ENCODE data around the gene ODAD3.
"Not testable (repeated sequence)": the region's sequence is repeated elsewhere in the genome, so short reads cannot be mapped to it uniquely, and the experiment has no call there.

The ODAD3 gene

DNA sequence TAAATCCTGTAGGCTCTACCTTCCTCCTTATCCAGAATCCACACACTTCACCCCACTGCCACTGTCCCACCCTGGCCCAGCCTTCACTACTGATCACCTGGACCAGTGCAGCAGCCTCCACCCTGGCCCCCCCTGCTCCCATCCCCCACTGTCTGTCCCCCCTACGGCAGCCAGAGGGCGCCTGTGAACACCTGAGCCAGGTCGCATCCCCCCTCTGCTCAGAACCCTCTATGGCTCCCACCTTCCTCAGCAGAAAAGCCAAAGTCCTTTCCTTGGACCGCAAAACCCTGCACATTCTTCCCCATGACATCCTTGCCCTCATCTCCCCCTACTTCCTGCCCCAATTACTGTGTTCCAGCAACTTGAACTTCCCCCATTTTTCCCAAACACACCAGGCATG is 25.3 kb upstream of the ODAD3 start:
- no peak for DNase-seq (ENCODE audit: low read depth)

DNA sequence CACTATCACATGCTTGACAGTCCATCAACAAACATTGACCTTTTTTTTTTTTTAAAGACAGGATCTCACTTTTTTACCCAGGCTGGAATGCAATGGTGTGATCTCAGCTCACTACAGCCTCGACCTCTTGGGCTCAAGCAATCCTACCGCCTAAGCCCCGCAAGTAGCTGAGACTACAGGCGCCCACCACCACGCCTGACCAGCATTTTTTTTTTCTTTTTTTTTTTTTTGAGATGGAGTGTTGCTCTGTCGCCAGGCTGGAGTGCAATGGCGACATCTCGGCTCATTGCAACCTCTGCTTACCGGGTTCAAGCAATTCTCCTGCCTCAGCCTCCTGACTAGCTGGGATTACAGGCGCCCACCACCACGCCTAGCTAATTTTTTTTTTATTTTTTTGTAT is 24.0 kb upstream of the ODAD3 start:
- not testable (repeated sequence) for DNase-seq (ENCODE audit: low read depth)

DNA sequence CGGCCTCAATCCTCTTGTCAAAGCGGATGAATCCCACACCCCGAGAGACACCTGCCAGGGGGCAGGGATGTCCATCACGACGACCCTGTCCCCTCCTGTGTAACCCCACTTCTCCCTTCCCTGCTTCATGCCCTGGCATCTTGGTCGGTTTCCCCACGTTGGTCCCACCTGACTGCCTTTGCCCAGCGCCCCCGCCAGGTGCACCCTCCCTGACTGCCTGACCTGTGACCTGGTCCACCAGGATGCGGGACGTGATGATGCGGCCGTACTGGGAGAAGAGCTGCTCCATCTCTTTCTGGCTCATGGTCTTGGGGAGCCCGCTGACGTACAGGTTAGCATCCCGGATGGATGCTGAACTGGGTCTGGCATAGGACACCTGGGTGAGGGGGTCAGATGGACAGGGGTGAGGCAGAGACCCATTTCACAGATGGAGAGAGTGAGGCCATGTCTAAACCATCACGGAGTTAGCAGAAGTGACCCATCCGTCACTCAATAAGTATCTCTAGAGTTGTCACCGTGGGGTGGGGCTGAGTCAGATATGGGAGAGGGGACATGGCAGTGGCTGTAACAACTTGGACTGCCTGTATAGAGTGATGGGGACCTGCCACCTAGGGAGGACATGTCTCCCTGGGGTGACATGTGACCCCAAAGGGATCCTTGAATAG is 23.4 kb upstream of the ODAD3 start:
- no peak for DNase-seq (ENCODE audit: low read depth)

DNA sequence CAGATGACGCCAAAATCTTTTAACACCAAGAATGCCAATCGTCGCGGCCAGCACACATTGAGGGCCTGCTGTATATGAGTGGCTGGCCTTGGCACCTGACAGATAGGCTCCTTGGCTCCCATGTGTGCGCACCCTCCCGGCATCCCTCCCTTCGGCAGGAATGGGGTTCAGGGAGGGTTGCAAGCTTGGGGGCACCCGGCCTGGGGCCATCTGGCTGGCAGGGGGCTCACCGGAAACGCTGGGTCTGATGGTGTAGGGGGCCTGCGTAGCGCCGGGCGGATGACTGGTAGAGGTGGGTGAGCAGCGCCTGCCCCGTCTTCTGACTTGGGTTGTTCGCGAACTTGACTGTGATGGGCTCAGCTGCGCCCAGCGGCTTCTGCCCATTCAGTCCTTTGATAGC is 22.9 kb upstream of the ODAD3 start:
- no peak for DNase-seq (ENCODE audit: low read depth)

DNA sequence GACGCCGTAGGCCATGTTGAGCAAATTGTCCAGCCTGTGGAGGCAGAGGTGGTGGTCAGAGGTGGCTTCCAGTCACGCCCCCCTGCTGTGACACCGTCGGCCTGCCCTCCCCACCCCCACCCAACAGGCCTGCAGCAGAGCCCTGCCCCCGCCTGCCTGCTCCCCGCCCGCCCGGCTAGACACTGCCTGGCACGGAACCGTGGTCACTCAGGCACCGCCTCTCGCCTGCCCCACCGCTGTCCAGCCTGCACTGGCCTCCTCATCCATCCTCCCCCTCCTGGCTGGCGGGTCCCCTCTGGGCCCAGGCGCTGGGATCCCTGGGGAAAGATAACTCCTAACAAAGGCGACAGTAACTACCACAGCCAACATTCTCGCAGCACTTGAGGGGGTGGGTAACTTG is 22.2 kb upstream of the ODAD3 start:
- no peak for DNase-seq (ENCODE audit: low read depth)

DNA sequence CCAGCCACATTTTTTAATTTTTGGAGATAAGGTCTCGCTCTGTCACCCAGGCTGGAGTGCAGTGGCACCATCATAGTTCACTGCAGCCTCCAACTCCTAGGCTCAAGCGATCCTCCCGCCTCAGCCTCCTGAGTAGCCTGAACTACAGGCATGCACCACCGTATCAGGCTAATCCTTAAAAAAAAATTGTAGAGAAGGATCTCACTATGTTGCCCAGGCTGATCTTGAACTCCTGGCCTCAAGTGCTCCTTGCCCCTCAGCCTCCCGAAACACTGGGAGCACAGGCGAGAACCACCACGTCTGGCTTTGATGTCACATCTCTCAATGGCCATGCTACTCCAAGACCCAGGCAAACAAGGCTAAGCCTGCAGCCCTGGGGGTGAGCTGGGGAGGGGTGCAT is 21.7 kb upstream of the ODAD3 start:
- DNase-seq (ENCODE audit: low read depth), result no peak

DNA sequence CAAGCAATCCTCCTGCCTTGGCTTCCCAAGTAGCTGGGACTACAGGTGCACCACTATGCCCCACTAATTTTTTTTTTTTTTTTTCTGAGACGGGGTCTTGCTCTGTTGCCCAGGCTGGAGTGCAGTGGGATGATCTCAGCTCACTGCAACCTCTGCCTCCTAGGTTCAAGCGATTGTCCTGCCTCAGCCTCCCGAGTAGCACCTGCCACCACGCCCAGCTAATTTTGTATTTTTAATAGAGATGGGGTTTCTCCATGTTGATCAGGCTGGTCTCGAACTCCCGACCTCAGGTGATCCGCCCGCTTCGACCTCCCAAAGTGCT is 20.3 kb upstream of the ODAD3 start:
- DNase-seq (ENCODE audit: low read depth), result not testable (repeated sequence)

DNA sequence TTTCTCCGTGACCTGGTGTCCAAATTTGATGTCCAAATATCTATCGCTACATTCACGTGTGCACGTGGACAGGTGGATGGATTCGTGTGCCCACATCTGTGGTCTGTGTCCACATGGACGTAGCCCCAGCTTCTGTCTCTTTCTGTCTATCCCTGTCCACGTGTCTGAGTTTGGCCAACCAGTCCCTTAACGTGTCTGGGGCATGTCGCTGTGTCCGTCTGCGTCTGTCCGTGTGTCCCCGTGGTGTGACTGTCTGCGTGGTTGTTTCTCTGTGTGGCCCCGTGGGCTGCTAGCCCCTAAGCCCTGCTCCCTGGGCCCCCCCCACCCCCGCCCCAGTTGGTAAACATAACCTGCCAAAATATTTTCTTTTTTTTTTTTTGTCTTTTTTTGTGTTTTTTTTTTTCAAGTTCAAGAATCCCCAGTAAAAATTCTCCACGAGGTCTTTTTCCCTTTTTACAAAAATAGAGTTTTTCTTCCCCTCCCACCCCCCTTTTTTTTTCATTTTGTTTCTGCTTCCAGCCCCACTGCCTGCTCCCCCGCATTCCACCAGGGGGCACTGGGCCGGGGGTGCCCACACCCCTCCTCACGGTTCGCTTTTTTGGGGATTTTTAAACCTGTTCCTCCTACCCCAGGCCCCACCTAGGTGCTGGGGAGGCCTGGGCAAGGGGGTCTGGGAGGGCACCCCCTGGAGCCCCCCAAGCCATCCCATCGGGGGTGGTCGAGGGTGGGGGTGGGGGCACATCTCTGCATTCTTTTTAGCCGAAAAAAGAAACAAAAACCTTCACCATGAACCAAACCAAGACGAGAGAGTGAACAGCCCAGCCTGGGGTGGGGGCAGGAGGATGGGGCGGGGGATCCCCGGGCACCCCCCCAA is 18.8 kb upstream of the ODAD3 start:
- DNase-seq (ENCODE audit: low read depth), result no peak

DNA sequence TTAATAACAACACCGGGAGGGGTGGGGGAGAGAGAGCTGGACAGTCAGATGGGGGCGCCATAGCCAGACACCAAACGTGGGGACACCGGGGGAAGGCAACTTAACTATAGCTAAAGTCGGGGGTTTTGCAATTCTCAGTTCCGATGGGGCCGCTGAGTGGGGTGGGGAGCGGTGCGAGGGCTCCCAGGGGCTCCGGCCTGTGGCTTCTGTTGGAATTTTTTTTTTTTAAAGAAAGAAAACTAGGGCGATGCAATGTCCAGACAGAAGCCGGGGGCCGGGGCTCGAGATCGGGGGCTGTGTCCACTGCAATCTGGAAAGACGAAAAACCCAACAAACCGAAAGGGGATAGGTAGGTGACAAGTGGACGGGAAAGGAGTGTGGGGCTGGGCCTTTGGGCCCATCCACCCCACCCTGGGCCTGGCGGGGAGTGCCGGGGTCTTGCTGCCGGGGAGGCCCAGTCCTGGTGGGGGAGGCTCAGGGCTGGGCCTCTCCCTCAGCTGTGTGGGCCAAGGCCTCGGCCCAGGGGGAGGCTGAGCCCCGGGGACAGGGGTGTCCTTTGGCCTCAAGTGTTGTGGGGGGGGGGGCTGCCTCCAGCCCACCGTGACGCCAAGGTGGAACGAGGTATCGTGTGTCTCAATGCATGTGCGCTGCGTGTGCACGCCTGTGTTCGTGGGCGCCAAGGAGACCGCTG is 17.8 kb upstream of the ODAD3 start:
- no peak for DNase-seq (ENCODE audit: low read depth)

DNA sequence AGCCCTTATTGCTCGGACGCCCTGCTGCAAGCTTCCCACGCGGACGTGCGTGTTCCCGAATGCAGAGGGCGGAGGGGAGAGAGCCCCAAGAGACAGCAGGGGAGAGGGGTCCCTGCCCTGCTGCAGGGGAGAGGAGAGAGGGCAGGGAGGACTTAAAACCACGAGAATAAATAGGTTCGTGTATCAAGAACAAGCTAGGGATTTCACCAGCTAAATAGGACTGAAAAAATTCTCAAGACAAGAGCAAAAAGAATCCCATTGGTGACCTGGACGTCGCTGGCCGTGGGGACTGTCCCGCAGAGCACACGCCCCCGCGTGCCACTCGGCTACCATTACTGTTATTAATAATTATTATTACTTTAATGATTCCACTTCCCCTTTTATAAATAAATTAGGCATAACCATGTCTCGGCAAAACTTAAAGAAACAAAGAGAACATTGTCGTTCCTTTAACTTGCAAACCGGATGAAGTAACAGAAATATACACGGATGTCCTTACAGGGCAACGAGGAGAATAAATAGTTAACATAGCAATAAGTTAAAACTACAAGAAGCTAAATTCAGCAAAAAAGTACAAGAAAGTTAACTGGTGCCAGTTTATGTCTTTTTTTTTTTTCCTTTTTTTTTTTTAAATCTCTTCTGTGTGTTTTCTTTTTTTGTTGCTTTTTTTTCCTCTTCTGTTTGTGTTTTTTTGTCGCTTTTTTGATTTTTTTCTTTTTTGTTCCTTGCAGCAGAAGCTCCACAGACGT is 17.1 kb upstream of the ODAD3 start:
- no peak for DNase-seq (ENCODE audit: low read depth)

DNA sequence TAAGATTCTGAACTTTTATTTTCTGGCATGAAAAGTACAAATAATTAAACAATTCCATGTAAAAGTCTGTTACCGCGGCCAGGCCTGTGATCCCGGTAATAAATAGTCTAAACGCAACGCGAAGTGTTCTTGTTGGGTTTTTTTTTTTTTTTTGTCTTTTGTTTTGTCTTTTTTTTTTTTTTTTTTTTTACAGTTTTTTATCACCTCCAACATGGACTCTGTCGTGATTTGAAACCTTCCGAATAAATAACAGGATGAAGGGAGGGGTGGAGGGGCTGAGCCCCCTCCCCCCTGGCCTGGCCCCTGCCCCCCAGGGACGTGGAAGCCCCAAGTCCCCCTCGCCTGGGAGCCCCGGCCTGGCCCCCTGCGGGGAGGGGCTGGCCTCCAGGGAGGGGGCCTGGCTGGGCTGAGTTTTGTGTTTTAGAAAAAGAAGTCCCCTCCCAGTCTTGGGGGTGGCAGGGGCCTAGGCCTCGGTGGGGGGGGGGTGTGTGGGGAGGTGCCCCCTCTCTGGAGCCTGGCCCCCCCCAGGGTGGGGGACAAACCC is 16.5 kb upstream of the ODAD3 start:
- DNase-seq (ENCODE audit: low read depth), result no peak

DNA sequence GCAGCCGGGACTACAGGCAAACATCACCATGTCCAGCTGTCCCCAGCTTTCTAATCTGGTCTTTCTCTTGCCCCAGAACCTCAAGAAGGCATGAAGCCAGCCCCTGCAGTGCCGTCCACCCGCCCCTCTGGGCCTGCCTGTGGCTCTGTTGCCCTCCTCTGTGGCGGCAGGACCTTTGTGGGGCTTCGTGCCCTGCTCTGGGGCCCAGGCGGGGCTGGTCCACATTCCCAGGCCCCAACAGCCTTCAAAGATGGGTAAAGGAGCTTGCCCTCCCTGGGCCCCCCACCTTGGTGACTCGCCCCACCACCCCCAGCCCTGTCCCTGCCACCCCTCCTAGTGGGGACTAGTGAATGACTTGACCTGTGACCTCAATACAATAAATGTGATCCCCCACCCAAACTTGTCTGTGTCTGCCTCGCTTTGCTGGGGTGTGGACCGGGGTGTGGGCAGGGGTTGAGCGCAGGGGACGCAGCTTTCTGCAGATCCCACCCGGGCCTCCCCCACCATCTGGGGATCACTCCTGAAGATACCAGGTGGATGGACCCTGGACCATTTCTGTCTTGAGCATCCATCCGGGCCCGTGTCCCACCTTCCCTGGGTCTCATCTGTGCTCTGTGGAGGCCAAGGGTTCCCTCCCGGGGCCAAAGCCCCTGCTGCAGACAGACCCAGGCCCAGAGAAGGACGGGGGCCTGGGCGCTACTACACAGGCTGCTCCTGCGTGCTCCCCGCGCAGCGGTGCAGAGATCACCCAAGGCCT is 15.8 kb upstream of the ODAD3 start:
- no peak for DNase-seq (ENCODE audit: low read depth)

DNA sequence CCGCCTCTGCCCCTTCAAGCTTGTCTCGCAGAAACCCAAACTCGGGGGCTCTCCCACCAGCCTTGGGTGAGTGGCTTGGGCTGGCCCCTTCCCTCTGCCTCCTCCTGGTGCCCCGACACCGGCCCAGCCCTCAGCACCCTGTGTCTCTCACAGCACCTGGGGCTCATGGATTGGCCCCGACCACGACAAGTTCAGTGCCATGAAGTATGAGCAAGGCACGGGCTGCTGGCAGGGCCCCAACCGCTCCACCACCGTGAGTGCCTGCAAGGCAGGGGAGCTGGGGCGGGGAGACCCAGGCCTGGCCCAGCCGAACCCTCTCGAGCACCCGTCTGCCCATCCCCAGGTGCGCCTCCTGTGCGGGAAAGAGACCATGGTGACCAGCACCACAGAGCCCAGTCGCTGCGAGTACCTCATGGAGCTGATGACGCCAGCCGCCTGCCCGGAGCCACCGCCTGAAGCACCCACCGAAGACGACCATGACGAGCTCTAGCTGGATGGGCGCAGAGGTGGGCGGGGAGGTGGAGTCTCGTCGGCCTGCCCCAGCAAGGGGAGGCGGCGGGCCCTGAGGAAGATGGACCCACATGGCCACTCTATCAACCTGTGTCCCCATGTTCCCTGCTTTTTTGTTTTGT is 14.1 kb upstream of the ODAD3 start:
- DNase-seq (ENCODE audit: low read depth), result no peak

DNA sequence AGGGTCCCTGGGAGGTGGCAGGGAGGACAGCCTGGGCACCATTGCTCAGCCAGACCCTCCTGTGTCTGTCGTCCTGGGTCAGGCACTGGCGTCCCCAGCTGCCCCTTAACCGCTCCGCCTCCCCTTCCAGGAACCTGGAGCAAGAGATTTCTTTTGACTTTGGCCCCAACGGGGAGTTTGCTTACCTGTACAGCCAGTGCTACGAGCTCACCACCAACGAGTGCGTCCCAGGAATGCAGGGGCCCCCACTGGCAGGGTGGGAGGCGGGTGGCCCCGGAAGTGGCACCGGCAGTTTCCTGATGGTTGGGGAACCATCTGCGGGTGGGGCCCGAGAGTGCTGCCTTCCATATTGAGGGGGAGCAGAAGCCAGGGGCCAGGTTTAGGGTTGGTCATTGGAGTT is 13.5 kb upstream of the ODAD3 start:
- no peak for DNase-seq (ENCODE audit: low read depth)

DNA sequence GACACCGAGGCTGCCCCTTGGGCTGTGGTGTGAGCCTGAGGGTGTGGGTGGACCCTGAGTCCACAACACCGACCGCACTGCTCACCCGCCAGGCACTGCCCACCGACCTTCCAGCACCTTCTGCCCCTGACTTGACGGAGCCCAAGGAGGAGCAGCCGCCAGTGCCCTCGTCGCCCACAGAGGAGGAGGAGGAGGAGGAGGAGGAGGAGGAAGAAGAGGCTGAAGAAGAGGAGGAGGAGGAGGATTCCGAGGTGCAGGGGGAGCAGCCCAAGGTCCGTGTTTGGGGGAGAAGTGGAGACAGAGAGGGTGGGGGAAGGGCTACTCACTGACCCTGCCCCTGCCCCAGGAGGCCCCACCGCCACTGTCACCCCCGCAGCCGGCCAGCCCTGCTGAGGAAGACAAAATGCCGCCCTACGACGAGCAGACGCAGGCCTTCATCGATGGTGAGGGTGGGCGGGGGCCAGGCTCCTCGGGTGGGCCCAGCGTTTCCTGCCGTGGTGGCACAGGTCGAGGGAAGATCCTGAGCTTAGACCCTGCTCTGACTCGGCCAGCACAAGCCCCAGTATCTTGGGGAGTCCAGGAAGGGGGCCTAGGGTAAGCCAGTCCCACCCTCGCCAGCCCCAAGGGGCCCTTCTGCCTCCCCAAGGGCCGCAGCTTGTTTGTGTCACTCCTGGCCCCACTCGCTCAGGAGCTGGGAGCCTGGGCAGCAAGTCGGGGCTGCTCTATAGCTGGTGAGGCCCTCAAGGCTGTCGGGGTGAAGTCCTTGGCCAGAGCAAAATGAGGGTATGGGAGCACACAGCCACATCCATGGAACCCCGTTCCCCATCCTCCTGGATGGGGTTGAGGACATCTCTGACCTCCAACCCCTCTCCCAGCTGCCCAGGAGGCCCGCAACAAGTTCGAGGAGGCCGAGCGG is 12.7 kb upstream of the ODAD3 start:
- no peak for DNase-seq (ENCODE audit: low read depth)

DNA sequence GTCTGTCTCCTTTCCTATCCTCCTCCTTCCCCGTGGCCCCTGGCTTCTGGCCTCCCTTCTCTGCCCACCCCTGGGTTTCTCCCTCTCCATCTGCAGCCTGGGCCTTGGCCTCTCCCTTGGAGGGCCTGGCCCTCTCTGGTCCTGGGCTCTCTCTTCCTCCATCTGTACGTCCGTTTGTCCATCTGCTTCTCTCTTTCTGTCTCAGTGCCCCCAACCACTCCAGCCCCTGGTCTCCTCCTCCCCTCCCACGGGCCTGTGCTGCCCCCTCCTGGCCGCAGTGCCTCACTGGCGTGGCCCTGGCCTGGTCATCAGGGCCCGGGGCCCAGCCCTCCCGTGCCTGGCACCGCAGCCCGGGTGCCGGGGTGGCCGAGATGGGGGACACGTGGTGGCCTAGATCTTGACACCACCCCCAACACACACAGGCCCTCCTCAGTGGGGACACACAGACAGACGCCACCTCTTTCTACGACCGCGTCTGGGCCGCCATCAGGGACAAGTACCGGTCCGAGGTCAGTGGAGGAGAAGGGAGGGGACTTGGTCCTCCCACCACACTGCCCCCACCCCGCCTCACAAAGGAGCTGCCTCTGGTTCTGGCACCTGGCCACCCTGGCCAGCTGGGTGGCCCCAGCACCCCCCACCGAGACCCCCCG is 11.9 kb upstream of the ODAD3 start:
- peak; percentile 23 for DNase-seq (ENCODE audit: low read depth)

DNA sequence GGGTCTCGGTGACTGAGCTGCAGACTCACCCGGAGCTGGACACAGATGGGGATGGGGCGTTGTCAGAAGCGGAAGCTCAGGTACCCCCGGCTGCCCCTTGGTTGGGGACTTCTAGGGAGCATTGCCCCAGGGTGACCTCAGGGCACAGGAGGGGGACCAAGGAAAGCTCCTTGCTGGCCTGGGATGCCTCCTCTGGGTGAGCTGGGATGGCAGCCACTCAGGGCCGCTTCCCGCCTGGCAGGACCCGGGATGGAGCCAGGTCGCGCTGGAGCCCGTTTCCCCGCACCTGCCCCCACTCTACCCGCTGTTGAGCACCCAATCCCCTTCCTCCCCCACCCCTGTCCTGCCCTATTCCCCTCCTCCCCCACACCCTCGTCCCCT is 11.3 kb upstream of the ODAD3 start:
- DNase-seq (ENCODE audit: low read depth), result no peak

DNA sequence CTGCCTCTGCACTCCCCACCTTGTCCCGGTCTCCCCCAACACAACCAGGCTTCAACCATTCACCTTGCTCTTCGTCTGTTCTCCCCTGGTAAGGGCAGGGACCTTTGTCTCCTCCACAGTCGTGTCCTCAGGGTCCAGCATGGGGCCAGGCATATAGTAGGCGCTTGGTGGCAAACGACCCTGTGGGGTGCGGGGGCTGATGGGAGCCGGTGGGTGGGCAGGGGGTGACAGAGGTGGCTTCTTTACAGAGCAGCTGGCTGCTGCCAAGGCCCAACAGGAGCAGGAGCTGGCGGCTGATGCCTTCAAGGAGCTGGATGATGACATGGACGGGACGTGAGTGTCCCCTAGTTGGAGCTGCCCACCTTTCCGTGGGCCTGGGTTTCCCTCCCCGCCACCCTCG is 10.2 kb upstream of the ODAD3 start:
- no peak for DNase-seq (ENCODE audit: low read depth)

DNA sequence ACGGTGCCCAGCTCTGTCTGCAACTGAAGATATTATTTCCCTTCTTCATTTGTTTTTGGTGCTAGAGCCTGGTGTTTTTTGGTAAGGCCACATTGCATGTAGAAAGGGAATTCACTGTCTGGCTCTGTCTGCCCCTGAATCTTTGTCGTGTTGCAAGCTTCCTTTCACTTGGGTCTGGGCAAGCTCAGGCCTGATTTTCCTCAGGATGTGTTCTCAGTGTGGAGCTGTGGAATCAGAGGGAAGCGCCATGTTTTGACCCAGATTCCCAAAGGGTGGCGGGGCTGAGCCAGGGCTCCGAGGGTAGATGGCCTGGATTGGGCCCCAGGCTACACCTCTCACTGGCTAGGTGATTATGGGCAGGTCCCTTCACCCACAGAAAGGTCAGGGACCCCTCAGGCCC is 9.1 kb upstream of the ODAD3 start:
- no peak for DNase-seq (ENCODE audit: low read depth)

All from stimulated activated CD8-positive, alpha-beta memory T cell treated with anti-CD3 and anti-CD28 coated beads, Interleukin-12 subunit alpha, Interleukin-12 subunit beta, amount 100 ng/mL, for 1 hour (primary cell).